ENCODE data around the gene TSPAN32.

The TSPAN32 gene

GRCh38 chr11:2258501-2259465 lies 43.0 kb upstream of the TSPAN32 start:
- H3K4me2 ChIP-seq = no peak overlapping the region
- H4K20me1 ChIP-seq (ENCODE audit: insufficient read depth) = no peaks in the 10 kb centered on the region
- H3K9ac ChIP-seq = no peak overlapping the region
- H3K79me2 ChIP-seq (ENCODE audit: insufficient read depth, low read depth) = no peaks in the 10 kb centered on the region
- H2AFZ ChIP-seq (ENCODE audit: low read depth) = no peak overlapping the region
- H3K27ac ChIP-seq = no peak overlapping the region
- H3K4me3 ChIP-seq (IDR thresholded peaks at IDR 0.05; ENCODE audit: insufficient read depth, low read depth, low read length) = no peak overlapping the region
- TF ChIP-seq, protein P1, sequence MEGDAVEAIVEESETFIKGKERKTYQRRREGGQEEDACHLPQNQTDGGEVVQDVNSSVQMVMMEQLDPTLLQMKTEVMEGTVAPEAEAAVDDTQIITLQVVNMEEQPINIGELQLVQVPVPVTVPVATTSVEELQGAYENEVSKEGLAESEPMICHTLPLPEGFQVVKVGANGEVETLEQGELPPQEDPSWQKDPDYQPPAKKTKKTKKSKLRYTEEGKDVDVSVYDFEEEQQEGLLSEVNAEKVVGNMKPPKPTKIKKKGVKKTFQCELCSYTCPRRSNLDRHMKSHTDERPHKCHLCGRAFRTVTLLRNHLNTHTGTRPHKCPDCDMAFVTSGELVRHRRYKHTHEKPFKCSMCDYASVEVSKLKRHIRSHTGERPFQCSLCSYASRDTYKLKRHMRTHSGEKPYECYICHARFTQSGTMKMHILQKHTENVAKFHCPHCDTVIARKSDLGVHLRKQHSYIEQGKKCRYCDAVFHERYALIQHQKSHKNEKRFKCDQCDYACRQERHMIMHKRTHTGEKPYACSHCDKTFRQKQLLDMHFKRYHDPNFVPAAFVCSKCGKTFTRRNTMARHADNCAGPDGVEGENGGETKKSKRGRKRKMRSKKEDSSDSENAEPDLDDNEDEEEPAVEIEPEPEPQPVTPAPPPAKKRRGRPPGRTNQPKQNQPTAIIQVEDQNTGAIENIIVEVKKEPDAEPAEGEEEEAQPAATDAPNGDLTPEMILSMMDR (conservative IDR thresholded peaks at IDR 0.05; ENCODE audit: low read depth, low read length) = no peak
- H3K4me1 ChIP-seq (ENCODE audit: low read depth, poor library complexity, severe bottlenecking) = no peaks in the 10 kb centered on the region
- peaks cover 74% of the 10 kb centered on the region for H3K27me3 ChIP-seq (ENCODE audit: insufficient read depth, low read depth)
- no peaks in the 10 kb centered on the region for H3K36me3 ChIP-seq (ENCODE audit: insufficient read depth)

DNA sequence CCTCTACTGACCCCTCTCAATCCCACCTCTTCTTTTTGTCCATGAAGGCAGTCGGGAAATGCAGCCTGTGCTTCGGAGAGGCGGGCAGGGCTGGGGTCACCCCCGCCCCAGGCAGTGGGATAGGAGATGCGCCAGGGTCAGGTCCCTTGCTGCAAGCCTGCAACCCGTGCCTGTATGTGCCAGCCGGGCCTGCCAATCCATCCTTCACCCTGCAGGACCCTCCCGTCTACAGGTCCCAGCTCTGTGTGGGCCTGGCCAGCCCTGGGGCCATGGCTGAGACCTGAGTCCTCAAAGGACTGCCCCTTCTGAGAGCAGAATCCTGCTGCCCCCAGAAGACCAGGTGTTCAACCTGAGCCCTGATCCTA lies 42.4 kb upstream of the TSPAN32 start:
- Histone ChIP-seq H3K4me1 (ENCODE audit: low read depth, poor library complexity, severe bottlenecking) (no peaks in the 10 kb centered on the region), H2AFZ (ENCODE audit: low read depth) (no peak overlapping the region), H3K4me3 (IDR thresholded peaks at IDR 0.05; ENCODE audit: insufficient read depth, low read depth, low read length) (no peak overlapping the region), H3K27ac (no peak overlapping the region), H3K27me3 (ENCODE audit: insufficient read depth, low read depth) (peaks cover 74% of the 10 kb centered on the region), H3K36me3 (ENCODE audit: insufficient read depth) (no peaks in the 10 kb centered on the region), H3K9ac (no peak overlapping the region), H4K20me1 (ENCODE audit: insufficient read depth) (no peaks in the 10 kb centered on the region), H3K79me2 (ENCODE audit: insufficient read depth, low read depth) (no peaks in the 10 kb centered on the region), H3K4me2 (no peak overlapping the region)
- TF ChIP-seq, protein P1 (conservative IDR thresholded peaks at IDR 0.05; ENCODE audit: low read depth, low read length) = no peak

DNA sequence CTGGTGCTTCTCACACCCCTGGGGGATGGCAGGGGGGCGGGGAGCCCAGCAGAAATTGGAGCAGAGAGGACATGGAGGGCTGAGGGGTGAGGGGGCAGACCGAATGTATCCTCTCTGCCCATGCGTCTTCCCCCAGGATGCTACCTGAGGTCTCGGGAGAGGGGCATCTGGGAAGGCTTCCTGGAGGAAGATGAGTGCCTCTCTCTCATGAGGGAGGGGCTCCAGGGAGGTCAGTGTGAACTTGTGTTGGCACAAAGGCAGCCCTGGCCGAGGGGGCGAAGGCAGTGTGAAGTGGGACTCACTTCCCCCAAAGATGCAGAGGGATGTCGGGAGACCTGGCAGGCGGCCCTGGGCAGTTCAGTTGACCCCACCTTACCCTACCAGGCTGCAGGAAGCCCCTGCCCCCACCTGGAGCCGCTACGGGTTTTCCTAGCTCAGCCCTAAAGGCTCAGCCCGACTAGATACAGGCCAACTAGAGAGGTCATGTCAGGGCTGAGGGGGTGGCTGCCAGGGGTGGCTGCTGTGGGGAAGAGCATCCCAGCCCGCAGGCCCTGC lies 41.8 kb upstream of the TSPAN32 start:
- H3K36me3 ChIP-seq (ENCODE audit: insufficient read depth) = no peaks in the 10 kb centered on the region
- H3K27me3 ChIP-seq (ENCODE audit: insufficient read depth, low read depth) = peaks cover 76% of the 10 kb centered on the region
- H3K9ac ChIP-seq = no peak overlapping the region
- no peak overlapping the region for H2AFZ ChIP-seq (ENCODE audit: low read depth)
- no peaks in the 10 kb centered on the region for H3K4me1 ChIP-seq (ENCODE audit: low read depth, poor library complexity, severe bottlenecking)
- no peaks in the 10 kb centered on the region for H4K20me1 ChIP-seq (ENCODE audit: insufficient read depth)
- H3K4me3 ChIP-seq (IDR thresholded peaks at IDR 0.05; ENCODE audit: insufficient read depth, low read depth, low read length) = no peak overlapping the region
- no peak overlapping the region for H3K4me2 ChIP-seq
- no peak overlapping the region for H3K27ac ChIP-seq
- TF ChIP-seq, protein P1 (conservative IDR thresholded peaks at IDR 0.05; ENCODE audit: low read depth, low read length) = no peak
- no peaks in the 10 kb centered on the region for H3K79me2 ChIP-seq (ENCODE audit: insufficient read depth, low read depth)

- peaks cover 76% of the 10 kb centered on the region for H3K27me3 ChIP-seq (ENCODE audit: insufficient read depth, low read depth)
Measured at GRCh38 chr11:2260491-2261364, 41.1 kb upstream of the TSPAN32 start.

More at GRCh38 chr11:2260491-2261364, 41.1 kb upstream of the TSPAN32 start:
- TF ChIP-seq, protein P1 (conservative IDR thresholded peaks at IDR 0.05; ENCODE audit: low read depth, low read length) = no peak
- H4K20me1 ChIP-seq (ENCODE audit: insufficient read depth) = no peaks in the 10 kb centered on the region
- H3K79me2 ChIP-seq (ENCODE audit: insufficient read depth, low read depth) = no peaks in the 10 kb centered on the region
- H3K4me3 ChIP-seq (IDR thresholded peaks at IDR 0.05; ENCODE audit: insufficient read depth, low read depth, low read length) = no peak overlapping the region
- no peaks in the 10 kb centered on the region for H3K4me1 ChIP-seq (ENCODE audit: low read depth, poor library complexity, severe bottlenecking)
- no peak overlapping the region for H3K4me2 ChIP-seq
- H2AFZ ChIP-seq (ENCODE audit: low read depth) = no peak overlapping the region
- H3K27ac ChIP-seq = no peak overlapping the region
- H3K36me3 ChIP-seq (ENCODE audit: insufficient read depth) = no peaks in the 10 kb centered on the region
- H3K9ac ChIP-seq = no peak overlapping the region

Data from KMS-11 (cell line).